ENCODE measurements around the gene KIF1B.

Gene KIF1B

GRCh38 chr1:10192263-10192662 lies 18.1 kb upstream of the KIF1B start:
- Histone ChIP-seq H2AFZ (ENCODE audit: low read length) (no peak overlapping the region), H4K20me1 (ENCODE audit: insufficient read depth, low read length) (no peaks in the 10 kb centered on the region), H3F3A (ENCODE audit: insufficient read depth, low read length) (no peaks in the 10 kb centered on the region), H3K4me3 (ENCODE audit: low read depth, low read length, poor library complexity, severe bottlenecking) (no peak overlapping the region), H3K4me1 (ENCODE audit: insufficient read depth, low read length, severe bottlenecking) (peaks cover 6% of the 10 kb centered on the region), H3K27me3 (ENCODE audit: insufficient read depth, low read length) (peaks cover 3% of the 10 kb centered on the region; the same call in 1 of the 2 replicates), H3K9me2 (ENCODE audit: low read depth, low read length) (no peaks in the 10 kb centered on the region), H3K9ac (ENCODE audit: low read length) (no peak overlapping the region), H3K36me3 (ENCODE audit: insufficient read depth, low read length) (no peaks in the 10 kb centered on the region), H3K9me3 (ENCODE audit: low read length) (no peaks in the 10 kb centered on the region), H3K27ac (ENCODE audit: low read depth, low read length, poor library complexity, severe bottlenecking) (no peak overlapping the region), H3K79me2 (ENCODE audit: insufficient read depth, low read length) (no peaks in the 10 kb centered on the region), H3K4me2 (ENCODE audit: low read length) (no peak overlapping the region)
- no peak for TF ChIP-seq CTCF (IDR thresholded peaks at IDR 0.05; ENCODE audit: low read length)
- no peak for TF ChIP-seq EZH2 (IDR thresholded peaks at IDR 0.05; ENCODE audit: borderline replicate concordance, low read length)

GRCh38 chr1:10193288-10193687 lies 17.1 kb upstream of the KIF1B start:
- Histone ChIP-seq H3K9me3 (ENCODE audit: low read length) (no peaks in the 10 kb centered on the region), H3K4me2 (ENCODE audit: low read length) (no peak overlapping the region), H3K36me3 (ENCODE audit: insufficient read depth, low read length) (no peaks in the 10 kb centered on the region), H3K79me2 (ENCODE audit: insufficient read depth, low read length) (no peaks in the 10 kb centered on the region), H3K4me3 (ENCODE audit: low read depth, low read length, poor library complexity, severe bottlenecking) (no peak overlapping the region), H3K4me1 (ENCODE audit: insufficient read depth, low read length, severe bottlenecking) (peaks cover 6% of the 10 kb centered on the region), H3F3A (ENCODE audit: insufficient read depth, low read length) (no peaks in the 10 kb centered on the region), H2AFZ (ENCODE audit: low read length) (no peak overlapping the region), H3K9ac (ENCODE audit: low read length) (no peak overlapping the region), H3K9me2 (ENCODE audit: low read depth, low read length) (no peaks in the 10 kb centered on the region), H3K27ac (ENCODE audit: low read depth, low read length, poor library complexity, severe bottlenecking) (no peak overlapping the region), H4K20me1 (ENCODE audit: insufficient read depth, low read length) (no peaks in the 10 kb centered on the region), H3K27me3 (ENCODE audit: insufficient read depth, low read length) (peaks cover 3% of the 10 kb centered on the region; the same call in 1 of the 2 replicates)
- TF ChIP-seq CTCF (IDR thresholded peaks at IDR 0.05; ENCODE audit: low read length) (no peak), EZH2 (IDR thresholded peaks at IDR 0.05; ENCODE audit: borderline replicate concordance, low read length) (no peak)

GRCh38 chr1:10195570-10195969 lies 14.8 kb upstream of the KIF1B start:
- Histone ChIP-seq H3K27ac (ENCODE audit: low read depth, low read length, poor library complexity, severe bottlenecking) (no peak overlapping the region), H3K36me3 (ENCODE audit: insufficient read depth, low read length) (no peaks in the 10 kb centered on the region), H3F3A (ENCODE audit: insufficient read depth, low read length) (no peaks in the 10 kb centered on the region), H3K79me2 (ENCODE audit: insufficient read depth, low read length) (no peaks in the 10 kb centered on the region), H3K9me2 (ENCODE audit: low read depth, low read length) (no peaks in the 10 kb centered on the region), H3K9me3 (ENCODE audit: low read length) (no peaks in the 10 kb centered on the region), H2AFZ (ENCODE audit: low read length) (no peak overlapping the region), H3K27me3 (ENCODE audit: insufficient read depth, low read length) (peaks cover 9% of the 10 kb centered on the region; the same call in 1 of the 2 replicates), H3K4me2 (ENCODE audit: low read length) (no peak overlapping the region), H3K4me3 (ENCODE audit: low read depth, low read length, poor library complexity, severe bottlenecking) (no peak overlapping the region), H3K9ac (ENCODE audit: low read length) (no peak overlapping the region), H3K4me1 (ENCODE audit: insufficient read depth, low read length, severe bottlenecking) (no peaks in the 10 kb centered on the region), H4K20me1 (ENCODE audit: insufficient read depth, low read length) (no peaks in the 10 kb centered on the region)
- no peak for TF ChIP-seq CTCF (IDR thresholded peaks at IDR 0.05; ENCODE audit: low read length)
- TF ChIP-seq EZH2 (IDR thresholded peaks at IDR 0.05; ENCODE audit: borderline replicate concordance, low read length), result no peak

Measured in OCI-LY1 (cell line).